ENCODE results near the gene OTOP2. TPM values are rescaled to one million over a fixed set of nuclear protein-coding genes. Genes with fewer than 3 reads are reported as not detected.
A peak's percentile ranks its signal among the peaks of the same experiment; 100 is the strongest.
"Not testable (repeated sequence)": the region's sequence is repeated elsewhere in the genome, so short reads cannot be mapped to it uniquely, and the experiment has no call there.

Gene OTOP2
- total RNA-seq, 1 donor from 2014 or later = not detected

GRCh38 chr17:74978240-74978639 lies 54.2 kb downstream of the OTOP2 start:
- peaks cover 15% of the 10 kb centered on the region for H3K27me3 ChIP-seq (ENCODE audit: low read depth)
- intact Hi-C loops (cut with micrococcal nuclease) = no loop called here
- no peak for DNase-seq

GRCh38 chr17:74979408-74980146 lies 55.5 kb downstream of the OTOP2 start:
- intact Hi-C loops (cut with micrococcal nuclease) = no loop called here
- no peak for TF ChIP-seq CTCF (IDR thresholded peaks at IDR 0.05; ENCODE audit: borderline replicate concordance)

More at GRCh38 chr17:74978240-74978639, 54.2 kb downstream of the OTOP2 start:
- H3K4me3 ChIP-seq = no peak overlapping the region
- H3K9me3 ChIP-seq (replicated peaks) = no peaks in the 10 kb centered on the region
- TF ChIP-seq CTCF (IDR thresholded peaks at IDR 0.05; ENCODE audit: borderline replicate concordance) = no peak
- no peak overlapping the region for H3K27ac ChIP-seq (replicated peaks)
- H3K4me1 ChIP-seq = peaks cover 21% of the 10 kb centered on the region
- no peaks in the 10 kb centered on the region for H3K36me3 ChIP-seq

GRCh38 chr17:74981318-74981978 lies 57.4 kb downstream of the OTOP2 start:
- Histone ChIP-seq H3K9me3 (replicated peaks) (no peaks in the 10 kb centered on the region), H3K27me3 (ENCODE audit: low read depth) (no peaks in the 10 kb centered on the region), H3K4me1 (peaks cover 23% of the 10 kb centered on the region), H3K4me3 (peak overlapping the region; percentile 79), H3K36me3 (no peaks in the 10 kb centered on the region), H3K27ac (replicated peaks) (peak overlapping the region; percentile 93)
- DNase-seq = no peak
- no peak for TF ChIP-seq CTCF (IDR thresholded peaks at IDR 0.05; ENCODE audit: borderline replicate concordance)
- intact Hi-C loops (cut with micrococcal nuclease) = no loop called here

More at GRCh38 chr17:74979408-74980146, 55.5 kb downstream of the OTOP2 start:
- peaks cover 23% of the 10 kb centered on the region for H3K4me1 ChIP-seq
- H3K36me3 ChIP-seq = no peaks in the 10 kb centered on the region
- H3K4me3 ChIP-seq = no peak overlapping the region
- H3K9me3 ChIP-seq (replicated peaks) = no peaks in the 10 kb centered on the region
- H3K27ac ChIP-seq (replicated peaks) = no peak overlapping the region
- H3K27me3 ChIP-seq (ENCODE audit: low read depth) = peaks cover 9% of the 10 kb centered on the region
- no peak for DNase-seq

- Histone ChIP-seq H3K36me3 (no peaks in the 10 kb centered on the region), H3K27ac (replicated peaks) (peak overlapping the region; percentile 93), H3K9me3 (replicated peaks) (no peaks in the 10 kb centered on the region), H3K27me3 (ENCODE audit: low read depth) (no peaks in the 10 kb centered on the region), H3K4me3 (peak overlapping the region; percentile 79), H3K4me1 (peaks cover 28% of the 10 kb centered on the region)
- TF ChIP-seq CTCF (IDR thresholded peaks at IDR 0.05; ENCODE audit: borderline replicate concordance) = peak; percentile 38
- peak; percentile 74 for DNase-seq
- intact Hi-C loops (cut with micrococcal nuclease) = no loop called here
Measured at GRCh38 chr17:74981979-74982662, 58.0 kb downstream of the OTOP2 start.

- intact Hi-C loops (cut with micrococcal nuclease) = not testable (repeated sequence)
- Histone ChIP-seq H3K4me1 (peaks cover 33% of the 10 kb centered on the region), H3K27ac (replicated peaks) (peak overlapping the region; percentile 93)
Measured at GRCh38 chr17:74982663-74983313, 58.7 kb downstream of the OTOP2 start.

More at GRCh38 chr17:74982663-74983313, 58.7 kb downstream of the OTOP2 start:
- not testable (repeated sequence) for H3K27me3 ChIP-seq (ENCODE audit: low read depth); H3K9me3 ChIP-seq (replicated peaks); H3K36me3 ChIP-seq; DNase-seq
- H3K4me3 ChIP-seq = peak overlapping the region; percentile 79

Other genes with a start within 250 kb of the OTOP2 start
- gene CD300LF, start 211.3 kb upstream of the OTOP2 start, total RNA-seq = 0.55 TPM
- gene RAB37, start 187.0 kb upstream of the OTOP2 start, total RNA-seq = 1.9 TPM
- gene NHERF1, start 175.6 kb upstream of the OTOP2 start, total RNA-seq = 11.3 TPM
- gene NAT9, start 147.9 kb upstream of the OTOP2 start, total RNA-seq = 18.6 TPM
- 0.52 TPM for gene GRIN2C, start 64.4 kb upstream of the OTOP2 start, total RNA-seq
- 5.7 TPM for gene FDXR, start 51.3 kb upstream of the OTOP2 start, total RNA-seq
- gene FADS6, start 30.6 kb upstream of the OTOP2 start, total RNA-seq = not detected
- not detected for gene USH1G, start 1.0 kb upstream of the OTOP2 start, total RNA-seq
- not detected for gene OTOP3, start 11.6 kb downstream of the OTOP2 start, total RNA-seq
- gene HID1, start 48.5 kb downstream of the OTOP2 start, total RNA-seq = 7.2 TPM
- 17.4 TPM for gene CDR2L, start 63.4 kb downstream of the OTOP2 start, total RNA-seq
- 50.6 TPM for gene MRPL58, start 88.4 kb downstream of the OTOP2 start, total RNA-seq
- 809 TPM for gene ATP5PD, start 122.7 kb downstream of the OTOP2 start, total RNA-seq
- 23.1 TPM for gene KCTD2, start 123.0 kb downstream of the OTOP2 start, total RNA-seq
- gene SLC16A5, start 163.7 kb downstream of the OTOP2 start, total RNA-seq = 8.4 TPM
- 6.2 TPM for gene ARMC7, start 185.7 kb downstream of the OTOP2 start, total RNA-seq
- 25.9 TPM for gene NT5C, start 207.5 kb downstream of the OTOP2 start, total RNA-seq
- gene JPT1, start 230.2 kb downstream of the OTOP2 start, total RNA-seq = 13.8 TPM